NCI-H69 (cell line): ENCODE measurements around the gene CCDC170.
"Not testable (repeated sequence)": the region's sequence is repeated elsewhere in the genome, so short reads cannot be mapped to it uniquely, and the experiment has no call there.

Source experiments
- DNase-seq: peaks from one replicate; lab custom pipeline; 2025; lab: John Stamatoyannopoulos, UW

CCDC170 gene

GRCh38 chr6:151493804-151494234 lies at the start of gene CCDC170:
CCDC170 (plus strand) TSS chr6:151494017; CDS start chr6:151494129, 112 bp downstream.
- peak; percentile 64 for DNase-seq

GRCh38 chr6:151445482-151445881 lies 48.3 kb upstream of the CCDC170 start:
- DNase-seq = no peak

- no peak for DNase-seq
These were observed 46.6 kb upstream of the CCDC170 start for GRCh38 chr6:151447237-151447636.

GRCh38 chr6:151448623-151449022 lies 45.2 kb upstream of the CCDC170 start:
- no peak for DNase-seq

GRCh38 chr6:151450928-151451327 lies 42.9 kb upstream of the CCDC170 start:
- DNase-seq = not testable (repeated sequence)

- no peak for DNase-seq
These were observed 42.3 kb upstream of the CCDC170 start for GRCh38 chr6:151451417-151451949.

GRCh38 chr6:151451950-151452749 lies 41.7 kb upstream of the CCDC170 start, which contains the start of gene RMND1:
RMND1 (minus strand) TSS chr6:151452126; CDS start chr6:151445811, 6,315 bp downstream.
- DNase-seq = peak; percentile 100

GRCh38 chr6:151452750-151453427 lies 40.9 kb upstream of the CCDC170 start:
- DNase-seq = peak; percentile 68

- not testable (repeated sequence) for DNase-seq
These were observed 37.9 kb upstream of the CCDC170 start for GRCh38 chr6:151455751-151456398.

- no peak for DNase-seq
These were observed 32.1 kb upstream of the CCDC170 start for GRCh38 chr6:151461673-151462072.

- no peak for DNase-seq
These were observed 29.1 kb upstream of the CCDC170 start for GRCh38 chr6:151464702-151465101.

GRCh38 chr6:151475653-151476523 lies 17.9 kb upstream of the CCDC170 start:
- DNase-seq = peak; percentile 73

GRCh38 chr6:151477726-151478125 lies 16.1 kb upstream of the CCDC170 start:
- no peak for DNase-seq

GRCh38 chr6:151478670-151479069 lies 15.1 kb upstream of the CCDC170 start:
- DNase-seq = peak; percentile 28

- DNase-seq = no peak
These were observed 12.0 kb upstream of the CCDC170 start for GRCh38 chr6:151481786-151482185.

- DNase-seq = no peak
These were observed 11.5 kb upstream of the CCDC170 start for GRCh38 chr6:151482290-151482689.

- no peak for DNase-seq
These were observed 9.8 kb upstream of the CCDC170 start for GRCh38 chr6:151483994-151484393.

- no peak for DNase-seq
These were observed 5.6 kb upstream of the CCDC170 start for GRCh38 chr6:151488226-151488625.

- no peak for DNase-seq
These were observed 2.8 kb upstream of the CCDC170 start for GRCh38 chr6:151490996-151491395.

- DNase-seq = no peak
These were observed 535 bp upstream of the CCDC170 start for GRCh38 chr6:151493161-151493803.
